HPDE6-E6E7 (cell line): ENCODE measurements around the gene IRF2BPL.

ENCODE experiments used
- DNase-seq: peaks from one replicate; pipeline ENCODE4 v3.0.0; 2011; ENCODE audit warnings: missing footprints; ENCODE audit errors: extremely low spot score

IRF2BPL gene

DNA sequence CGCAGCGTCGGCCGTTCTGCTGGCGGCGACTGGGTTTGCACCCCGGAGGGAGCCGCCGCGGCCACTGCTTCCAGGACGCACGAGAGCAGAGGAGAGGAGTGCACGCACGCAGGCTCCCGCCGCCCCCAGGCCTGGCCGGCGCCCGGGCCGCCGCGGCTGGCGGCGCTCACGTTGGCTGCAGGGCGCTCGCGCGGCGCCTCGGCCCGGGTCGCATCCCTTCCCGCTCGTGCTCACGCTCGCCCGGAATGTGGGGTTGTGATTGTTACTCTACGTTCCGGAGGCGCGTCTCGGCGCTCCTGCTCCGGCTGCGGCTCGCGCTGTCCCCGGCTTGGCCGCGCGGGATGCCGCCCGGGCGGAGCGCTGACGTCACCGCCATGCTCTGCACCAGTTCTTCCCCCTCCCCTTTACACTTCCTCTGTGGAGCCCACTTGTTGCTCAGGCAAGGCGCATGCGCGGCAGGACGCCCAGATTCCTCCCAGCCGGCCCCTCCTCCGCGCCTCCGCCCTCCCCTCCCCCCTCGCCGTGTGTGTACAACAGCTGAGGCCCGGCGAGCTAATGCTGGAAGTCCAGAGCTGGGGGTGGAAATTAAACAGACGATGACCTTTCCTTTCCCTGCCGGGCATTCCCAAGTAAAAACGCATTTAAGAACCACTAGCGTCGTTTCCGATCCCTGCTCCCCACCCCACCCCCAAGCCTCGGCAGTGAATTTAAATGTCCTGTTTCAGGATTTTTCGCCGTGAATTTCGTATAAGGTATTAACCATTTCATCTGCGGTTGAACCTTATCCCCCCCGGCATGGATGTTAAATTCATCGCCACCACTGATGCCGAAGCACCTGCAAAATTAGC, at the start of gene IRF2BPL:
Gene IRF2BPL, minus strand, starts transcription at position 325 of the 848 bp plus-strand sequence. CDS start 916 bp downstream, outside the sequence.
- DNase-seq, result peak; percentile 90

DNA sequence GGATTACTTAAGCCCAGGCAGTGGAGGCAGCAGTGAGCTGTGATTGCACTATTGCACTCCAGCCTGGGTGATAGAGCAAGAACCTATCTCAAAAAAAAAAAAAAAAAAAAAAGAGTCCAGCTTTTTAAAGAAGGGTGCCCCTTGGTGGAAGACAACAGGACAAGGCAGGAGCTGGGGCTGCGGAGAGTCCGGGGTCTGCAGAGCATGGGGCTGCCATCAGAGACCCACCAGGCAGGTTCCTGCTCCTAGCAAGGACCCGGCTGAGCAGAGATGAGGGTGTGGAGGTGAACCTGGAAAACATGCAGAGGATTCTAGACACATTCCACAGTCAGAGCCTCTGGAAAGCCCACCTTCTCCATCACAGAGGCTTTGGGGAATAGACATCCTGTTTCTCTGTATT, 48.5 kb upstream of the IRF2BPL start:
- no peak for DNase-seq

DNA sequence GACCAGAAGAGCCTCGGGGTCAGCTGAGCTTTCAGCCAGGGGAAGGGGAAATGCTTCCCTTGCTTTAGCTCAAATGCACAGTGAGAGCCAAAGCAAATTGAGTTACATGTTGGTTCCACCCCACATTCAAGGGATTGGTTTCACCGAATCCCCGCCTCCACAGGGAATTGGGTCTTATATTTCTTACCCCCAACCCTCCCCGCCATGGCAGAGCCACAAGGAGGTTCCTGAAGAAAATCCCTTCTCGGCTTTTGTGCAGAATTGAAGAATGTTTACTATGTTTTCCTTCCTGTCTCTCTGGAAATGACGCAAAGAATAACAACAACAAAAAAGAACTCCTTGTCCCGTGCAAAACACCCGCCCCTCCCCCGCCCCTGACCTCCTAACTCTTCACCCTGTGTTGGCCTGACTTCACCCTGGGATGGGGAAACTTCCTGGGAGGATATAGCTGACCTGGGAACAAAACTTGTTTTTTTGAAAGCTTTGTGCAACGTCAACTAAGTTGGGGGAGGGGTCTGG, 47.7 kb upstream of the IRF2BPL start:
- DNase-seq, result no peak

DNA sequence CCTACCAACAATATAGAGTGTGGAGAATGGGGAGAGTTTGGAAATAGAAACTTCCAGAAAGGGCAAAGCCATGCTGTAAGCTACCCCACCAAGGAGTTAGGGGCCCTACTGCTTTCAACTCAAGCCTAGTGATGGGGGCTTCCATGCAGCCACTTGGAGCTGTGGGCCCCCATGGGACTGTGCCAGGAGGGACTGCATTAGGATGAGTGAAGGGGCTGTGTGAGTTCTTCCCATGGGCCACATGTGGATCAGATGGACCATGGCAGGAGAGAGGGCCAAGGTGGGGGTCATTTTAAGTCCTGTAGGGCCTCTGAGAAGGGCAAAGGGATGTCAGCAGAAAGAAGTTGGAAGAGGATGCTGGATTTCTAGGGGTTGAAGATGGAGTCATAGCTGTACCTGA, 46.5 kb upstream of the IRF2BPL start:
- no peak for DNase-seq

GRCh38 chr14:77071938-77072388, 43.5 kb upstream of the IRF2BPL start:
- DNase-seq, result peak; percentile 58

- no peak for DNase-seq
Observed at GRCh38 chr14:77069551-77069950, 41.0 kb upstream of the IRF2BPL start.

GRCh38 chr14:77068517-77069200, 40.2 kb upstream of the IRF2BPL start:
- no peak for DNase-seq

GRCh38 chr14:77067632-77068516, 39.4 kb upstream of the IRF2BPL start:
- peak; percentile 79 for DNase-seq

- no peak for DNase-seq
Observed at GRCh38 chr14:77066578-77067172, 38.2 kb upstream of the IRF2BPL start.

DNA sequence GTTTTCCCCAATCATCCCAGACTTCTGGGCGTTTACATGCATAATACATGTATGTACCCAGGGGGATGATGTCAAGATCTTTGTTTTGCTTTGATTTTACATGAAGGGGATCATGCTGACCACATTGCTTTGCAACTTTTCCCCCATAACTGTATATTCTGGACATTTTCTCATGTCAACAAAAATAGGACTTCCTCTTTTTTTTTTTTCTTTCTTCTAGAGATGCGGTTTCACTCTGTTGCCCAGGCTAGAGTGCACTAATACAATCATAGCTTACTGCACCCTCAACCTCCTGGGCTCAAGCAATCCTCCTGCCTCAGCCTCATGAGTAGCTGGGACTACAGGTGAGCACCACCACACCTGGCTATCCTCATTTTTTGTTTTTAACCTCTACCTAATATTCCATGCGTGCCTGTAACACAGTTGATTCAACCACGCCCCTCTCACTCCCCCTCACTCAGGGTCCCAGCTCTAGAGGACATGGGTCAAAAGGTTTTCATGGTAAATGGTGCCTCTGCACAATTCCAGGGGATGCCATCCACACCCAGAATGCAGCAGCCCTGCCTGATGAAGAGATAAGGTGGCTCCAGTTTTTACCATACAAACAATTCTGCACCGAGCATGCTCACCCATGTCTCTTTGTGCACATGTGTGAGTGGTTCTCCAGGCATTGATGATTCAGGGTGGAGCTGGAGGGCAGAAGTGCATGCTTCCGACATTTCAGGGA, 37.5 kb upstream of the IRF2BPL start:
- DNase-seq, result no peak

GRCh38 chr14:77064521-77065178, 36.1 kb upstream of the IRF2BPL start:
- no peak for DNase-seq

DNA sequence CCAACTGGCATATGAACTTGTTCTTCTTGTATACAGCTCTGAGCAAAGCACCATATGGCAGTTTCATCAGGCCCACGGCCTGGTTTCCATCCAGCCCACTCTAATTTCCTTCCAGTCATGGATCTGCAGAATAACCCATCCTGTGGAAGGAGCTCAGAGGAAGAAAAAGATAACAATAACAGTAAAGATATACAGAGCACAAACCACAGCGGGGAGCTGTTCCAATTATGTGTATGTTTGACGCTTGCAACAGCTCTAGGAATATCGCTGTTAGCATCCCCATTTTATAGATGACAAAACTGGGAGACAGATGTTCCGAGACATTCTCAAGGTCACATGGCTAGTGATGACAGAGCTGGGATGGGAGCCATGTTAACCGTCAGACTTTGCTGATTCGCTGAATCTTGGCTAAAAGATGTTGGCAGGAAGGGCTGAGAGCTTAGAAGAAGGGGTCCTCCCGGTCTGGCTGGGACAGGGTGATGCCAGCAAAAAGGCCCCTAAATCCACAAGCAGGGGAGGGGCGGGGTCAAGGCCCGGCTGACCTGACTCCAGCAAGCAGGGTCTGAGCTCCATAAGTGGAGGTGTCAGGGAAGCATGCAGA, 35.2 kb upstream of the IRF2BPL start:
- no peak for DNase-seq

- DNase-seq, result no peak
Observed at GRCh38 chr14:77062261-77062660, 33.8 kb upstream of the IRF2BPL start.

- DNase-seq, result no peak
Observed at GRCh38 chr14:77061630-77062257, 33.2 kb upstream of the IRF2BPL start.

GRCh38 chr14:77059276-77059915, 30.9 kb upstream of the IRF2BPL start:
- peak; percentile 88 for DNase-seq

- DNase-seq, result no peak
Observed at GRCh38 chr14:77058785-77059184, 30.3 kb upstream of the IRF2BPL start.

DNA sequence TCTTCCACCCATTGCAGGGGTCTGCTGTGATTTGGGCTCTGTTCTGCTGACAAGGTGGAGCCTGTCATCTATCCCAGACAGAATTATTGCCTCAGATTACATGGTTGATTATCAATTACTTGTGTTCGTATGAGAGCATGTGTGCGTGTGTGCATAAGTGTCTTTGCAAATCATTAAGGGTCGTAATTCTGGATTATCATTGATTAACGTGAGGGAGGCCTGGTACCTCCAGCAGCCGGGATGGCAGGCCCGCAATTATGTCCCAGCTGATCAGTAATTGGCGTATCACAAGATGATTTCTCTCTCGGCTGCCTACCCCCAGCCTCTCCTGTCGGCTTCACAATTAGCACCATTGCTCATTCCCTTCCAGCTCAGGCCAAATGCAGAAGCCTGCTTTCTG, 29.6 kb upstream of the IRF2BPL start:
- no peak for DNase-seq

DNA sequence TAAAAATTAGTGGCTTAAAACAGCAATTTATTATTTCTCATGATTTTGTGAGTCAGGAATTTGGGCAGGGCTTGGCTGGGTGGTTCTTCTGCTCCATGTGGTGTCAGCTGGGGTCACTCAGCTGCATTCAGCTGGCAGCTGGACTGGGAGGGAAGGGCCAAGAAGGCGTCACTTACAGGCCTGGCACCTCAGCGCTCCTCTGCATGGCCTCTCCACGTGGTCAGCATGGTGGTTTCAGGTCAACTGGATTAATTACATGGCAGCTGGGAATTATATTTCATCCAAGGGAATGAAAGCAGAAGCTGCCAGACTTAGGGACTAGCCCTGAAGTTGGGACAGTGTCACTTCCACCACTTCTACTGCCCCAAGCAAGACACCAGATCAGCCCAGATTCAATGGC, 27.5 kb upstream of the IRF2BPL start:
- no peak for DNase-seq

- no peak for DNase-seq
Observed at GRCh38 chr14:77055306-77055705, 26.8 kb upstream of the IRF2BPL start.
